Loucy (cell line): ENCODE results near the gene MYO3B.

Experiments
- H2AFZ ChIP-seq: fragments of 200-600 bp; sonication (generic); 2 replicates; pipeline ENCODE4 v1.6.0; 2016; ENCODE audit warnings: antibody characterized with exemption, mild to moderate bottlenecking, low read length, moderate library complexity
- H3F3A ChIP-seq: fragments of 200-600 bp; 2 replicates; pipeline ENCODE4 v1.6.0; 2016; ENCODE audit warnings: antibody characterized with exemption, low read depth, mild to moderate bottlenecking
- H3K27me3 ChIP-seq: fragments of 200-600 bp; sonication (generic); 2 replicates; pipeline ENCODE4 v1.6.1; 2014; ENCODE audit warnings: low read length, mild to moderate bottlenecking; ENCODE audit not compliant: insufficient read depth, poor library complexity, severe bottlenecking
- H3K36me3 ChIP-seq: fragments of 200-600 bp; sonication (generic); 2 replicates; pipeline ENCODE4 v1.6.1; 2016; ENCODE audit warnings: low read length; ENCODE audit not compliant: insufficient read depth
- H3K4me1 ChIP-seq: fragments of 200-600 bp; sonication (generic); 2 replicates; pipeline ENCODE4 v1.5.1; 2014; ENCODE audit warnings: low read length, mild to moderate bottlenecking; ENCODE audit not compliant: insufficient read depth, poor library complexity, severe bottlenecking
- H3K4me2 ChIP-seq: fragments of 200-600 bp; sonication (generic); 2 replicates; pipeline ENCODE4 v1.6.0; 2014; ENCODE audit warnings: antibody characterized with exemption, low read length, low read depth, mild to moderate bottlenecking; ENCODE audit not compliant: poor library complexity, severe bottlenecking
- H3K4me3 ChIP-seq: fragments of 200-600 bp; sonication (generic); 2 replicates; pipeline ENCODE4 v1.5.1; 2014; ENCODE audit warnings: low read length, mild to moderate bottlenecking, mixed read lengths; ENCODE audit not compliant: poor library complexity, severe bottlenecking
- H3K79me2 ChIP-seq: fragments of 200-600 bp; sonication (generic); 2 replicates; pipeline ENCODE4 v1.6.1; 2014; ENCODE audit warnings: low read length; ENCODE audit not compliant: insufficient read depth
- H3K9ac ChIP-seq: fragments of 200-600 bp; sonication (generic); 2 replicates; pipeline ENCODE4 v1.6.0; 2014; ENCODE audit warnings: mild to moderate bottlenecking, low read depth, low read length, moderate library complexity; ENCODE audit not compliant: poor library complexity, severe bottlenecking
- H3K9me2 ChIP-seq: fragments of 200-600 bp; sonication (generic); replicated peaks from 2 replicates; pipeline ENCODE4 v1.6.1; 2016; ENCODE audit warnings: low read depth, low read length, mixed read lengths
- H3K9me3 ChIP-seq: fragments of 200-600 bp; sonication (generic); 2 replicates; pipeline ENCODE4 v1.6.1; 2014; ENCODE audit warnings: mild to moderate bottlenecking, antibody characterized with exemption, low read length, low read depth; ENCODE audit not compliant: insufficient read depth
- H4K20me1 ChIP-seq: fragments of 200-600 bp; sonication (generic); 2 replicates; pipeline ENCODE4 v1.6.0; 2014; ENCODE audit warnings: antibody characterized with exemption, low read length, mild to moderate bottlenecking; ENCODE audit not compliant: insufficient read depth, poor library complexity, severe bottlenecking
- EZH2phosphoT487 ChIP-seq: fragments of 200-600 bp; IDR thresholded peaks from 2 replicates; pipeline ENCODE4 v1.6.1; 2018; ENCODE audit warnings: antibody characterized with exemption, mild to moderate bottlenecking, moderate library complexity, borderline replicate concordance
- TF ChIP-seq, protein P1 (sequence below): fragments of 200-600 bp; sonication (generic); conservative IDR thresholded peaks from 2 replicates; pipeline ENCODE4 v1.5.1; 2014; ENCODE audit warnings: mild to moderate bottlenecking, antibody characterized with exemption, low read length

The MYO3B gene

DNA sequence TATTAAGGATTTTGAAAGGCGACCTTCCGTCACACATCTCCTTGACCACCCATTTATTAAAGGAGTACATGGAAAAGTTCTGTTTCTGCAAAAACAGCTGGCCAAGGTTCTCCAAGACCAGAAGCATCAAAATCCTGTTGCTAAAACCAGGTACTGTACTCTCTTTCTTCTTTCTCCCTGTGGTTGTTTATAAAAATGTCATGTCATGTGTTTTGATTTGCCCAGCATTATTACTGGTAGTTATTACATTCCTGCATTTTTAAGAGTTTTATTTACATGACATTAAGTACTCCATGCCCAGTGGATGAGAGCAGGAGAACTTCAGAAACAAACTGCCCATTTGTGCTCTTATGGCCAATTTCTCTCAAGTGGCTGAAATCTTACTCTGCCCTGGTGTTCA is 191.3 kb downstream of the MYO3B start:
- Histone ChIP-seq H3K9me2 (no peaks in the 10 kb centered on the region), H3K79me2 (no peaks in the 10 kb centered on the region), H3K9me3 (no peaks in the 10 kb centered on the region), H3K27me3 (no peaks in the 10 kb centered on the region), H3F3A (peaks cover 4% of the 10 kb centered on the region; the same call in 1 of the 2 replicates), H3K4me2 (no peak overlapping the region), H2AFZ (no peak overlapping the region), H3K9ac (no peak overlapping the region), H4K20me1 (no peaks in the 10 kb centered on the region), H3K4me3 (no peak overlapping the region), H3K36me3 (no peaks in the 10 kb centered on the region), H3K4me1 (peaks cover 48% of the 10 kb centered on the region)
- TF ChIP-seq, protein P1, sequence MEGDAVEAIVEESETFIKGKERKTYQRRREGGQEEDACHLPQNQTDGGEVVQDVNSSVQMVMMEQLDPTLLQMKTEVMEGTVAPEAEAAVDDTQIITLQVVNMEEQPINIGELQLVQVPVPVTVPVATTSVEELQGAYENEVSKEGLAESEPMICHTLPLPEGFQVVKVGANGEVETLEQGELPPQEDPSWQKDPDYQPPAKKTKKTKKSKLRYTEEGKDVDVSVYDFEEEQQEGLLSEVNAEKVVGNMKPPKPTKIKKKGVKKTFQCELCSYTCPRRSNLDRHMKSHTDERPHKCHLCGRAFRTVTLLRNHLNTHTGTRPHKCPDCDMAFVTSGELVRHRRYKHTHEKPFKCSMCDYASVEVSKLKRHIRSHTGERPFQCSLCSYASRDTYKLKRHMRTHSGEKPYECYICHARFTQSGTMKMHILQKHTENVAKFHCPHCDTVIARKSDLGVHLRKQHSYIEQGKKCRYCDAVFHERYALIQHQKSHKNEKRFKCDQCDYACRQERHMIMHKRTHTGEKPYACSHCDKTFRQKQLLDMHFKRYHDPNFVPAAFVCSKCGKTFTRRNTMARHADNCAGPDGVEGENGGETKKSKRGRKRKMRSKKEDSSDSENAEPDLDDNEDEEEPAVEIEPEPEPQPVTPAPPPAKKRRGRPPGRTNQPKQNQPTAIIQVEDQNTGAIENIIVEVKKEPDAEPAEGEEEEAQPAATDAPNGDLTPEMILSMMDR: no peak
- no peak for TF ChIP-seq EZH2phosphoT487

DNA sequence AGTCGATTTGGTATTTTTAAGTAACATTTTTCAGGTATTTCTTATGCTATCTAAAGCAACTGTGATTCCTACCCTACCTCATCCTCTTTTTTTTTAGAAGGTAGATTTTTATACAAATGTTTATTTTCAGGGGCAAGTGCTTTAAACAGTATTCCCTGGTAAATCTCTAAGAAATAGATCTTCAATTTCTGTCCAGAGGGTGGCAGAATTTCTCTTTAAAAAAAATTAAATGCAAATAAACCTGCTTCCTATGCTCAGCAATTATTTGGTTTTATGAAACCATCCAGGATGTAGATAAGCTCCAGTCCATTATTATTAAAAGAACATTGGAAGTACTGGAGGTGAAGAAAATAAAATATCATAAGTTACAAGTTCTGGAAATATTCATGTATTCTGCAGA is 191.9 kb downstream of the MYO3B start:
- H3K9me3 ChIP-seq: no peaks in the 10 kb centered on the region
- no peak for TF ChIP-seq EZH2phosphoT487
- TF ChIP-seq, protein P1: peak; percentile 65
- H3F3A ChIP-seq: peaks cover 4% of the 10 kb centered on the region; the same call in 1 of the 2 replicates
- no peaks in the 10 kb centered on the region for H4K20me1 ChIP-seq
- H3K9ac ChIP-seq: no peak overlapping the region
- H3K9me2 ChIP-seq: no peaks in the 10 kb centered on the region
- H3K4me2 ChIP-seq: peak overlapping the region; percentile 30
- H3K4me3 ChIP-seq: no peak overlapping the region
- no peaks in the 10 kb centered on the region for H3K36me3 ChIP-seq
- H2AFZ ChIP-seq: no peak overlapping the region
- peaks cover 43% of the 10 kb centered on the region for H3K4me1 ChIP-seq
- H3K27me3 ChIP-seq: no peaks in the 10 kb centered on the region
- no peaks in the 10 kb centered on the region for H3K79me2 ChIP-seq

DNA sequence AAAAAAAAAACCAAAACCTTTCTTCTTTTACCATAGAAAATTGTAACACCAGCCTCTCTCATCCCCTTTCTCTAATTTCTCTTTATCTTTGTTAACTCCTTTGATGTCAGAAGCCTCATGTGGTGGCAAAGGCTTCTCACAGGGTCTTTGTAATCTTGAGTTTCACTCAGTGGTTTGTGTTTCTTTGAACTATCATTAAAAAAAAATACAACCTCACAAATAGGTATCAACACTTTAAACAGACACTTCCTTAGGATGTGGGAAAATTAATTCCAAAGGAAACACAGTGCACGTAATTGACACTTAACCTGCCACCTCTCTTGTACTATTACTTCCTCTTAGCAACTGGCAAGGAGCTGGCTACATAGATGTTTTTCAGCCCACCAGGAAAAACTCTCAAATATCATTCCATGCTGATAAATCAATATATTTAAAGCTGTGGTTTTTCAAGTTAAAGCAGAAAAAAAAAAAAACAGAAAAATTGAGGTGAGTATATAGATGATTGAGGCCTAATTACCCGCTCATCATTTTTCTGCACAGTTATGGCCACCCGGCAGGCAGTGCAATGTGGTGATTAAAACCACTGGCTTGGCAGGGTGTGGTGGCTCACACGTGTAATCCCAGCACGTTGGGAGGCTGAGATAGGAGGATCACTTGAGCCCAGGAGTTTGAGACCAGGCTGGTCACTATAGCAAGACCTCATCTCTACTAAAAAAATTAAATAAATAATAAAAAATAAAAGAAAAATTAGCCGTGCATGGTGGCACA is 193.5 kb downstream of the MYO3B start:
- no peak overlapping the region for H2AFZ ChIP-seq
- peak overlapping the region; percentile 30 for H3K4me2 ChIP-seq
- no peaks in the 10 kb centered on the region for H3K9me3 ChIP-seq
- H3K9me2 ChIP-seq: no peaks in the 10 kb centered on the region
- H3K79me2 ChIP-seq: no peaks in the 10 kb centered on the region
- no peak overlapping the region for H3K9ac ChIP-seq
- no peaks in the 10 kb centered on the region for H4K20me1 ChIP-seq
- H3K4me1 ChIP-seq: peaks cover 41% of the 10 kb centered on the region
- TF ChIP-seq, protein P1: no peak
- no peak for TF ChIP-seq EZH2phosphoT487
- no peaks in the 10 kb centered on the region for H3K36me3 ChIP-seq
- H3K4me3 ChIP-seq: no peak overlapping the region
- H3K27me3 ChIP-seq: no peaks in the 10 kb centered on the region
- H3F3A ChIP-seq: peaks cover 4% of the 10 kb centered on the region; the same call in 1 of the 2 replicates
